ENCODE measurements around the gene AGTR1.

Gene AGTR1

GRCh38 chr3:148697306-148698189 is at the start of gene AGTR1:
TSS of gene AGTR1 (plus strand) at chr3:148697903. CDS start at chr3:148741036, 43,133 bp downstream.
- DNase-seq (ENCODE audit: low read depth, low spot score): no peak

GRCh38 chr3:148648685-148649352 is 48.9 kb upstream of the AGTR1 start:
- DNase-seq (ENCODE audit: low read depth, low spot score): no peak

DNA sequence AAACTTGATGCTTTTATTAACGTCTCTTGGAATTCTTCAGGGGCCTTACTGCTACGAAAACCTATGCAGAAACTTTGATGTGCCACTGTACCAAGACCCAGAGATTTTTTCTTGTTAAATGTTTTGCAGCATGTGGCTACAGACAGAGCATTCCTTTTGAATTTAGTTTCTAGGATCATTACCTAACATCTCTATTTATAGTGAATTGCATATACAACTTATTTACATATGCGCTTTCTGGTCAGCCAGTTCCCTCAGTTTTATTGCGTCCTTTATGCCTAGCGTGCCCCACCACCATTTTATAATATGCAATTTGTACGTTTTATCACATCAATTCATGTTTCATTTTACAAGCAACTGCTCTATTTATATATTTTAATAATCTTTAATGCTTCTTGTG is 46.2 kb upstream of the AGTR1 start:
- DNase-seq (ENCODE audit: low read depth, low spot score): no peak

DNA sequence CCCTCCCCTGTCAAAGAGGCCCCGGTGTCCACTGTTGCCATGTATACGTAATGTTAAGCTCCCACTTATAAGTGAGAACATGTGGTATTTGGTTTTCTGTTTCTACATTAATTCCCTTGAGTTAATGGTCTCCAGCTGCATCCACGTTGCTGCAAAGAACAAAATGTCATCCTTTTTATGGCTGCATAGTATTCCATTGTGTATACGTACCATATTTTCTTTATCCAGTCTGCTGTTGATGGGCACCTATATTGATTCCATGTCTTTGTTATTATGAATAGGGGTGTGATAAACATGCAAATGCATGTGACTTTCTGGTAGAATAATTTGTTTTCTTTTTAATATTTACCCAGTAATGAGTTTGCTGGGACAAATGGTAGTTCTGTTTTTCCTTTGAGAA is 43.3 kb upstream of the AGTR1 start:
- no peak for DNase-seq (ENCODE audit: low read depth, low spot score)

GRCh38 chr3:148657470-148657869 is 40.2 kb upstream of the AGTR1 start:
- no peak for DNase-seq (ENCODE audit: low read depth, low spot score)

GRCh38 chr3:148659512-148659911 is 38.2 kb upstream of the AGTR1 start:
- no peak for DNase-seq (ENCODE audit: low read depth, low spot score)

DNA sequence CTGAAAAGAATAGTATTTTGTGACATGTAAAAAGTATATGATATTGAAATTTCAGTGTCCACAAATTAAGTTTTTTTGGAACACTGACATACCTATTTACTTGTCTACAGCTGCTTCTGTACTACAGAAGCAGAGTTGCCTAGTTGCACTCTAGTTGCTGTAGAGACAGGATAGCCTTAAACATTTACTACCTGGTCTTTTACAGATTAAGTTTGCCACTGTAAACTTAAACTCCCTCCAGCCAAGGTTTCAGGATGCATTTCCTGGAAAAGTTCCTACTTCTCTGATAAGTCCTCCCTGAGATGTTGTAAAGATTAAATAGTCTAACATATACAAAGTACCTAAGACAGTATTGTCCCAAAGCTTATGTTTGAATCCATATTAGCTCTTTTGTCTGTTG is 17.4 kb upstream of the AGTR1 start:
- no peak for DNase-seq (ENCODE audit: low read depth, low spot score)

- DNase-seq (ENCODE audit: low read depth, low spot score): no peak
Observed at GRCh38 chr3:148681080-148681479, 16.6 kb upstream of the AGTR1 start.

GRCh38 chr3:148682997-148683396 is 14.7 kb upstream of the AGTR1 start:
- no peak for DNase-seq (ENCODE audit: low read depth, low spot score)

GRCh38 chr3:148694116-148694515 is 3.6 kb upstream of the AGTR1 start:
- no peak for DNase-seq (ENCODE audit: low read depth, low spot score)

DNA sequence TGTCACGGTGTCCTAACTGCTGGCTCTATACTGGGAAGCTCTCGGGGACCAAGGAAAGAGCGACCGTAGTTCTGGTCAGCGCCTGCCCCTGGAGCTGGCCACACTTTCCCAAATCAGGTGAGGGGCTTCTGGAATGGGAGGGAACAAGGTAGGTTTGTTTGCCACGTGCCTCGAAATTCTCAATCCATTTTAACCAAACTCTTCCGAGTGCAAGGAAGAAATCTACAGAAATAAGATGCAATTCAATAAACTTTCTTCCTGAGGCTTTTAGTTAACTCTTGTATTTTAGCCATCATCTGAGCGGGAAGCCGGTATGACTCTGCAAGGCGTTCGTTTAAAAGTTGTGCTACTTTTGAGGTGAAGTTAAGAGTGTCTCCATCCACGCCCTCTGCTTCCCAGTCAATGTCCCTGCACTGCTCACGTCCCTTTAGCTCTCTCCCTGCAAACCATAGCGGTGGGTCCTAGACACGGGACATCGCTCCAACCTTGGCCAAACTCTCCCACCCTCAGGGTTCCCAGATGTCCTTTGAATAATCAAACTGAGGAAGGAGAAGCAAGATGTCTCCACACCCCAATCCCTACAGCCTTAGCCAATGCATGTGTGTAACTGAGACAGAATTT is 597 bp downstream of the AGTR1 start:
- no peak for DNase-seq (ENCODE audit: low read depth, low spot score)

DNA sequence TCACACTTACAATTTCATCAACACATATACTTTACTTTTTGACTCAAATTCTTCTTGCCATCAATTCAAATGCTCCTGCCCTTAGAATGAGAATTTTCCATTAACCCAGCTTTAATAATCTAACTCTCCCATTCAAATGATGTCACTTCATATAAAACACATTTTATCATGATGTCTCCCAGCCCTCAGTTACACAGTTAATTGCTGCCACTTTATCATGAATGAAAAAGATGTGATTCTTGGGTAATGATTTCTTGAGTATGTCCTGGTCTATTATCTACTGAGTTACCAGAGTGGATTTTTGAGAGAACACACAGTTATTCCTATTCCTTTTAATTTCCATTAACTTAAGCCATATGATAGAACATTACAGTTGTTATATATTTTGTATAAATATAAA is 7.6 kb downstream of the AGTR1 start:
- no peak for DNase-seq (ENCODE audit: low read depth, low spot score)

DNA sequence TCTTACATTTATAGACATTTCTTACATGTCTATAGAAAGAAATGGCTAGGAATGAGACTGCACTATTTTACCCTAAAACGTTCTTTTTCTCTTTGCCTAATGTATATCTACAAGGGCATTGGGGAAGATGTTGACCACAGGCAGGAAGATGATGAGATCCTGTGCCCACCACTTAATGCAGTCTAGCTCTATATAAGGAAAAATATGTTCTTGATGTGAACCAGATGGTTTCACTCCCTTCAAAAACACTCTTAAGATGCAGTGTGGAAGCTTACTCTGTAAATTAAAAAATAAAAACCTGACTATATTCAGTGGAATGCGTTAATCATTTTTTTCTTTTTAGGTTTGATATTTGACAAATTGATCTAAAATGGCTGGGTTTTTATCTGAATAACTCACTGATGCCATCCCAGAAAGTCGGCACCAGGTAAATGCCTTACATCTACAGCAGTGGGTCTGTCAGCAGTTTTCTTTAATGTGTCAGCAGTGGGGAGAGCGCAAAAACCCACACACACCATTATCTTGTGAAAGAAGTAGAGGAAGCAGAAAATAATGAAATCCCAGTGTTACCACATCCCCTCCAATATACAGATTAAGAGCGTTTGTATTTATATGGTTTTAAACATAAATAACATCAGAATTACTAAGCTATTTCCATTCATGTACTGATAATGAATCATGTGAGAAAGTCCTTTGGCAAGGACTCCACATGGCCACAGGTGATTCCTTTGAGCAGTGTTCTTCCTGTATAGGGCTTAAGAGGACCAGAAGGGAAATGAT is 10.1 kb downstream of the AGTR1 start:
- DNase-seq (ENCODE audit: low read depth, low spot score): no peak

DNA sequence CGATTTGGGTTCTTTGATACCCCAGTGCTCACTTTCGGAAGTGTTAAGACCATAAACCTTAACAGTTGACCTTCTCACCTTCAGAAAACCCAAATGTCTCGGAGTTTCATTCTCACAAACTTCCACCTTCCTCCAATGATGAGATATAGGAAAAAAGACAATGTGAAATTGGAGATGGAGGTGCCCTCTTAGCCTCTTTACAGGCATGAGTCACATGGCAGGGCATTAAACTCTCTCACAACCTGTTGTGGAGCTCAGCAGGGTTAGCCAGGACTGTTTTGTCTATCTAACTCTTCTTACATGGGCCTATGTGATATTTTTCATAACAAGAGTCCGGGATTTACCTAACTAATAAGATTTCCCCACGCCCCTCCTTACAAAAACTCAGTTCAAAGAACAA is 10.7 kb downstream of the AGTR1 start:
- DNase-seq (ENCODE audit: low read depth, low spot score): no peak

DNA sequence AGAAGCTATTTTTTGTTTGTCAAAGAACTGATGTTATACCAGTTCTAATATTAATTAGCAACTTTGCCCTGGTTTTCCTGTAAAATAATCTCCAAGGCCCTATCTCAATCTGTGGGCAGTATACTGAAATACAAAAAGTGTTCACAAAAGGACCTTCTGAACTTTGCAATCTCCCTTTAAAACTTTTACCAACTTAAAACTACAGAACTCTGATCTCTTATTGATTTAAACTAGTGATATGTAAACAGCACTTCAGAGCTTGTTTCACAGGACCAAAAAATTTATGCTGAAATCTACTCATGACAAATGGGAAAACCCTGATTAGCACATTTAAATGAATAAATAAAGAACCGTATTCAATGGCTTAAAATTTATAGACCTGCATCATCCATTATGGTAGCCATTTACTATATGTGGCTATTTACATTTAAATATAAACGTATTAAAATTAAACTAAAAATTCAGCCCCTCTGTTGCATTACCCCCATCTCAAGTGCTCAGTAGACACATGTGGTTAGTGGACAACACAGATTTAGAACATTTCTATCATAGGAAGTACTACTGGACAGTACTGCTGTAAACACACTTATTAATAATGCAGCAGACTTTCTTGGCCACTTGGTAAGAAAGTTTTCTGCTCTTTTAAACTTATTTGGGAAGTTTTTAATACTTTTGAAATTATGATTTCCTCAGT is 12.0 kb downstream of the AGTR1 start:
- DNase-seq (ENCODE audit: low read depth, low spot score): no peak

- DNase-seq (ENCODE audit: low read depth, low spot score): no peak
Observed at GRCh38 chr3:148710665-148711064, 13.0 kb downstream of the AGTR1 start.

DNA sequence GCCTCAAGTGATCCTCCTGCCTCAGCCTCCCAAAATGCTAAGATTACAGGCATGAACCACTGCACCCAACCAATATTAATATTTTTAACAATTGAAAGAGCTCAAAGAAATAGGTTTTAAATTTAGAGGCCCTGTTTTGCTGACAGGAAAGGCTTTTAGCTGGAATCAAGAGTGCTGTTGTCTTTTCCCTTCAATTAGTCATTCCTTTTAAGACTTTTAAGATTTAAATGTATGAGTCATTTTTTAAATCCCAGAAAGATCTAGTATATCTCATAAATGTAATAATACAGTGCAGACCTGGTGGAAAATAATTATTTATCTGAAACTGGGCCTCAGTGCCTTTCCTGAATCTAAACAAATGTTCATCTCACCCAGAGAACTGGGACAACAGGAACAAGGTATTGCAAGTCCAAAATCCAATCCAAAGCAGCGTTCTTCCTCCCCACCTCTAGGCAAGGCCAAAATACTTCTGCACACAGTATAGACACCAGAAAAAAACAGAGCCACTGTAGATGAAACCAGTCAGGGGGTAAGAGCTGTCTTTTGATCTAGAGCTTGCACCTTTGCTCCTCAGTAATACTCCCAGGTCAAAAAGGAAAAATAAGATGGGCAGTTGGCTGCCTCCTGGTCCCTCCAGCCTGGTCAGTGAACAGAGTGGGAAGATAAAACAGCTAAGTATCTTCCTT is 14.4 kb downstream of the AGTR1 start:
- DNase-seq (ENCODE audit: low read depth, low spot score): no peak

GRCh38 chr3:148714521-148714920 is 16.8 kb downstream of the AGTR1 start:
- no peak for DNase-seq (ENCODE audit: low read depth, low spot score)

GRCh38 chr3:148716657-148717056 is 19.0 kb downstream of the AGTR1 start:
- DNase-seq (ENCODE audit: low read depth, low spot score): no peak

- no peak for DNase-seq (ENCODE audit: low read depth, low spot score)
Observed at GRCh38 chr3:148717885-148718561, 20.3 kb downstream of the AGTR1 start.

Data from activated CD4-positive, CD25-positive, alpha-beta regulatory T cell treated with anti-CD3 and anti-CD28 coated beads, Interleukin-2, amount 50 U/mL, for 16 hours (primary cell).